ENCODE results near the gene OTX2.

GRCh38 chr14:56794557-56795283 is 15.6 kb downstream of the OTX2 start:
- no peak for TF ChIP-seq CTCF (IDR thresholded peaks at IDR 0.05)
- TF ChIP-seq POLR2A (IDR thresholded peaks at IDR 0.05), result no peak

Measured in body of pancreas (tissue), 4 donors.